GM18520 (cell line): Measurements from ENCODE around the gene ENTREP1.

Experiments
- ATAC-seq: cut with Tn5 transposase; IDR thresholded peaks from one replicate; pipeline ENCODE4 v1.9.1; 2021; ENCODE audit not compliant: unreplicated experiment

The ENTREP1 gene

GRCh38 chr9:69363191-69363590, 38.2 kb downstream of the ENTREP1 start:
- no peak for ATAC-seq

GRCh38 chr9:69364510-69365150, 39.6 kb downstream of the ENTREP1 start:
- no peak for ATAC-seq

- ATAC-seq: no peak
These were observed 45.4 kb downstream of the ENTREP1 start for GRCh38 chr9:69370430-69370829.

- no peak for ATAC-seq
These were observed 46.0 kb downstream of the ENTREP1 start for GRCh38 chr9:69371001-69371400.

- no peak for ATAC-seq
These were observed 51.6 kb downstream of the ENTREP1 start for GRCh38 chr9:69376651-69377050.

- no peak for ATAC-seq
These were observed 52.3 kb downstream of the ENTREP1 start for GRCh38 chr9:69377291-69377690.

GRCh38 chr9:69377981-69378380, 53.0 kb downstream of the ENTREP1 start:
- no peak for ATAC-seq

GRCh38 chr9:69379270-69379982, 54.4 kb downstream of the ENTREP1 start:
- no peak for ATAC-seq

- ATAC-seq: no peak
These were observed 55.3 kb downstream of the ENTREP1 start for GRCh38 chr9:69380301-69380700.

GRCh38 chr9:69380811-69381210, 55.8 kb downstream of the ENTREP1 start:
- ATAC-seq: no peak

- no peak for ATAC-seq
These were observed 57.1 kb downstream of the ENTREP1 start for GRCh38 chr9:69382135-69382534.

GRCh38 chr9:69385581-69386033, 60.6 kb downstream of the ENTREP1 start:
- ATAC-seq: no peak

GRCh38 chr9:69386651-69387050, 61.6 kb downstream of the ENTREP1 start:
- ATAC-seq: no peak

GRCh38 chr9:69388596-69388995, 63.6 kb downstream of the ENTREP1 start:
- no peak for ATAC-seq

GRCh38 chr9:69389437-69389995, 64.5 kb downstream of the ENTREP1 start:
- ATAC-seq: no peak

- no peak for ATAC-seq
These were observed 66.5 kb downstream of the ENTREP1 start for GRCh38 chr9:69391487-69391886.

- no peak for ATAC-seq
These were observed 66.9 kb downstream of the ENTREP1 start for GRCh38 chr9:69391946-69392345.

GRCh38 chr9:69392826-69393225, 67.8 kb downstream of the ENTREP1 start:
- no peak for ATAC-seq

- no peak for ATAC-seq
These were observed 68.4 kb downstream of the ENTREP1 start for GRCh38 chr9:69393425-69393824.

GRCh38 chr9:69395718-69396117, 70.7 kb downstream of the ENTREP1 start:
- ATAC-seq: no peak

GRCh38 chr9:69396759-69397158, 71.7 kb downstream of the ENTREP1 start:
- no peak for ATAC-seq
